ENCODE results near the gene TPCN1.

Gene TPCN1

DNA sequence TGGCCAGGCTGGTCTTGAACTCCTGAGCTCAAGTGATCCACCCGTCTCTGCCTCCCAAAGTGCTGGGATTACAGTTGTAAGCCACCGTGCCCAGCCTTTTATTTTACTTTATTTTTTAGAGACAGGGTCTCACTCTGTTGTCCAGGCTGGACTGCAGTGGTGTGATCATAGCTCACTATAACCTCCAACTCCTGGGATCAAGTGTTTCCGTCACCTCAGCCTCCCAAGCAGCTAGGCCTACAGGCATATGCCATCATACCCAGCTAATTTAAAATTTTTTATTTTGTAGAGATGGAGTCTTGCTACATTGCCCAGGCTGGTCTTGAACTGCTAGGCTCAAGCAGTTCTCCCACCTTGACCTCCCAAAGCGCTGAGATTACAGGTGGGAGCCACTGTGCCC, 3.7 kb downstream of the TPCN1 start:
- no peak for DNase-seq (ENCODE audit: low read depth)

DNA sequence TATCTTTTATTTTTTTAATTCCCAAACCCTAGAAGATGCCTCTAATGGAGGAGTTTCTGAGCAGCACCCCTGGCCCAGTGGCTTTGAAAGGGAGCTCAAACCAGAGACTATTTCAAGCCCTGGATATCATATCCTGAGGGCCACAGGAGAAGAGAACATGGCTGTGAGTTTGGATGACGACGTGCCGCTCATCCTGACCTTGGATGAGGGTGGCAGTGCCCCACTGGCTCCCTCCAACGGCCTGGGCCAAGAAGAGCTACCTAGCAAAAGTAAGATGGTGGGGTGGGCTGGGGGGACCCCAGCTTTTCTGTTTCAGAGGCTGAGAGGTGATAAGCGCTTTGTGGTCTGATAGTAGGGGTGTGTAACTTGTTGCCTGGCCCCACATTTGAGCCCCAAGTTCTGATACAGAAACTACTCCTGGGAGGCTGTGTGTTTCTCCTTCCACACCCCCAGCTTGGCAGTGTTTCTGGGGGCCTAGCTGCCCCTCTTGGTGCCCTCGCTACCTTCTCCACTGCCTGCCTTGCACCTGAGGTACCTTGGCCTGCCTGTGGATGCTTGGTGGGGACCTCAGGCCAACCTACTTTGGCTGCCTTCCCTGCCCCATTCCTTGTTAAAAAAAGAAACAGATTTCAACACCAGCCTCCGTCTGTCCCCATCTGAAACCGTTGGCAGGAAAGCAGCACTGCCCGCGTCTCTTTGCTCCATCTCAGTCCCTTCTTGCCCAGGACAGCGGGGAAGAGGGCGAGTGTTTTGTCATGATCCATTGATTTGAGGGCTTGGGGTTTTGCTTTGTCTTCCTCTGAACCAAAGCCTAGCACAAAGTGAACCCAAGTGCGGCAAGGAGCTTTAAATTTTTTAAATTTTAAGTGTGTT, 5.7 kb downstream of the TPCN1 start:
- peak; percentile 58 for DNase-seq (ENCODE audit: low read depth)

DNA sequence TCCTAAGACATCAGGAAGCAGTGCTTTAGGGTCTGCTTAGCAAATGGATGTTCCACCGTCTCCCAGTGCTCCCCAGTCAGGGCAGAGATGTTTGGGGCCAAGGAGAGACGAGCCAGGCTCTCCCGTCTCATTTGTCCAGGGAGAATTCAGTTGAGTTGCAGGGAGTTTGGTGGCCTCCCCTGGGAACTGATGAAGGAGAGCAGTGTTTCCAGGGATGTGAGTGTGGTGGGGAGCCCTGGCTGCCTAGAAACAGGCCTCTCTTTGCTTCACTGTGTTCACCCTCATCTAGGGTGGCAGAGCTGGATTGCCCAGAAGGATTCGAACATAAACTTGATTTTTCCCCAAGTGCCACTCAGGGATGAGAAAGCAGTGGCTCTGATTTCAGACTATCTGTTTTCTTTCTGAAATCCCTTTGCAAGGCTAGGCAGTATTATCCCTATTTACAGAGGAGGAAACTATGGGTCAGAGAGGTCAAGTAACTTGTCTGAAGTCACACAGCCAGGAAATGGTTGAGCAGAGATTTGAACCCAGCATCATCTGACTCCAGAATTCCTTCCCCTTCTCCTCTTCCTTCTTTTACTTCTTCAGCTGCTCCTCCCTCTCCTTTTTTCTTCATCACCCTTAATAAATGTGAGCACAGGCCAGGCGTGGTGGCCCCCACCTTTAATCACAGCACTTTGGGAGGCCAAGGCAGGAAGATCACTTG, 6.6 kb downstream of the TPCN1 start:
- no peak for DNase-seq (ENCODE audit: low read depth)

DNA sequence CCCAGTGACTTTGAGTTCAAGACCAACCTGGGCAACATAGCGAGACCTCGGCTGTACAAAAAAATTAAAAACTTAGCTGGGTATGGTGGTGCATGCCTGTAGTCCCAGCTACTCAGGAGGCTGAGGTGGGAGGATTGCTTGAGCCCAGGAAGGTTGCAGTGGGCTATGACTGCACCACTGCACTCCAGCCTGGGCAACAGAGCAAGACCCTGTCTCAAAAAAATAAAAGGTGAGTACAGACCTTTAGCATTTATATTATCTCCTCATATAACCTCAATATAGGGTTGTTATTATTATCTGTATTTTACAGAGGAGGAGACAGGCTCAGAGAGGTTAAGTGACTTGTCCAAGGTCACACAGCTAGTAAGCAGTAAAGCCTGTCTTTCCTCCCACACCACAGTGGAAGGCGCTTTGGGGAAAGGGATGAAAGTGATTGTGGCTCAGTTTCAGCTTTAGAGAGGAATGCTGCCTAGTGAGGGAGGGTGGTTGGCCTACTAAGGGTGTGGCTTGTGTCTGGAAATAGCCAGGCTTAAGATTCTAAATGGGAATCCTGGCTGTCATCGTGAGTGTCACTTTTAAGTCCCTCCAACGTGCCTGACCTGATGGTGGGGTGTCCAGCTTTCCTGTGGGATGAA, 7.2 kb downstream of the TPCN1 start:
- no peak for DNase-seq (ENCODE audit: low read depth)

DNA sequence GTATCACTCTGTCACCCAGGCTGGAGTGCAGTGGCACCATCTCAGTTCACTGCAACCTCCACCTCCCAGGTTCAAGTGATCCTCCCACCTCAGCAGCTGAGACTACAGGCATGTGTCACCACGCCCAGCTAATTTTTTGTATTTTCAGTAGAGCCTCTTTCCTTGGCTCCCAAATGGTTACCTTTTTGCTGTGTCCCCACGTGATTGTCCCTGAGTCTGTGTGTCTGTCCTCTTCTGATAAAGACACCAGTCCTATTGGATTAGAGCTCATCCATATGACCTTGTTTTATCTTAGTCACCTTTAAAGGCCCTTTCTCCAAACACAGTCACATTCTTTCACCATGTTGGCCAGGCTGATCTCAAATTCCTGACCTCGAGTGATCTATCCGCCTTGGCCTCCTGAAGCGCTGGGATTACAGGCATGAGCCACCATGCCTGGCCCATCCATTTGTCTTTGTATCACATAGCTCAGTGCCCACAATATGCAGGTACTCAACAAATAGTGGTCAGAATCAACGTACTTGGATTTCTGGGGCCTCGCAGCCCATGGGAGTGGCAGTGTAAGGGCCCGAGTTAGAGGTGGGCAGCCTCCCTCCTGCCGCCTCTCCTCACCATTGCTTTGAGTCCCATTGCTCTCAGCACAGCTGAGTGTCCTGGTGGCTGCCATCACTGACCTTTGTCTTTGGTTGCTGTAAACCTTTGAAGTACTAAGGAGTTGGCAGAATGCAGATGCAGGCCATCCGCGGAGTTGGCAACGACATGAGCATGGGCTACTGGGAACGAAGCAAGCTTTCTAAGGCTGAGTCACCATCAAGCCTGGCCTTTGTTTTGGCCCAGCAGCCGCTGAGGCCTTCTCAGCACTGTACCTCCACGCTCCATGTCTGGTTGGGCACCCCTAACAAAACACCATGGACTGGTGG, 9.3 kb downstream of the TPCN1 start:
- DNase-seq (ENCODE audit: low read depth) = no peak

DNA sequence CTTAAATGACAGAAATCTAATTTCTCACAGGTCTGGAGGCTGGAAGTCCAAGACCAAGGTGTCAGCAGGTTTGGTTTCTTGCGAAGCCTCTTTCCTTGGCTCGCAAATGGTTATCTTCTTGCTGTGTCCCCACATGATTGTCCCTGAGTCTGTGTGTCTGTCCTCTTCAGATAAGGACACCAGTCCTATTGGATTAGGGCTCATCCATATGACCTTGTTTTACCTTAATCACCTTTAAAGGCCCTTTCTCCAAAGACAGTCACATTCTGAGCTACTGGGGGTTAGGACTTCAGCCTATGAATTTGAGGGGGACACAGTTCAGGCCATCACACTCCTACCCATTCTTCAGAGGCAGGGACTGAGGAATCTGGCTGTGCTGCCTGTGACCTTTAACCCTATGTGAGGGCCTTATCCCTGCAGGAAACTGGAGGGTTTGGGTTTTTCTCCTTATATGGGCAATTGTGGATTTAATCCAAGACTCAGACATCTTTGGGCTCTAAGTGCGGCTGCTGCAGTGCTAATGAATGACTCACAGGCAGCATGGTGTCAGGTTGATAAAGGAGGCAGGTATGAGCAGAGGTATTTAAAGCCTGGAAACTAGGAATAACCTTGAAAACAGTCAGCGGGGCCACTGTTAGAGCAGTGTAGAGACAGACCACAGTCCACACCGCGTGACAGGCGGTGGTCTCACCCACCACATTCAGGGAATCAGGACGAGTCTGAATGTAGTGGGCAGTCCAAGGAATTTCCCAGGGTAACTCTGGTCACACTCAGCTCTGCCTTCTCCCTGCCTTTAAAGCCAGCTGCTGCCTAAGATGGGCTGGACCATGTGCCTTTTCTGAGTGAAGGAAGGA, 10.2 kb downstream of the TPCN1 start:
- no peak for DNase-seq (ENCODE audit: low read depth)

DNA sequence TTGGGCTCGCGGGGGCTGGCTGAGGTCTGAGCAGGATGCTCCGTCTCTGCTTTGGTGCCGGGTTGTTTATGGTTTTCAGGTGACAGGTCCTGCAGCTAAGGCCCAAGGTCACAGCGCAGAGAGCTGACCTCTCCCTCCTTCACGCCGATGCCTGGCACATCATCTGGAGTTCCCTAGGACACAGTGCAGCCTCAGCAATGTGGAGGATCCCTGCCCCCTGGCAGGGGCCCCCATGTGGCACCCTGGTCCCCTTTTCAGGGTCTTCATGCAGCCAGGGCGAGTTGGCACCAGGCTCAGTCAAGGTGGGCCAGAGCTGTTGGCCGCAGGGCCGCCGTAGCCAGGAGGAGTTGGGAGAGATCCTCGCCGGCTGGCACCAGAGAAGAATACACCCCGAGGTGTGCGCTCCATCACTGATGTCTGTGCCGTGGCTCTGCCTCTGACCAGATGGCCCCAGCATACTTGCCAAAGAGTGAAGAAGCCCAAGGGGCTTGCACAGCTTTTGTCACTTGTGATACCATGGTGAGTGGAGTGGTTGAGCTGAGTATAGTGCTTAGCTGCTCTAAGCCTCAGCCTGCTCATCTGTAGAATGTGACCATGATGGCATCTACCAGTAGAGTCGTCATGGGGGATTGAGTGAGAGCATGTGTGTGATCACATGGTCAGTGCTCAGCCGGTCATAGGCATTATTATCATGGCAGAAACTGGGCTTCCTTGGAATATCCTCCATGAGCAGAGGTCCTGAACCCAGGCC, 11.0 kb downstream of the TPCN1 start:
- no peak for DNase-seq (ENCODE audit: low read depth)

DNA sequence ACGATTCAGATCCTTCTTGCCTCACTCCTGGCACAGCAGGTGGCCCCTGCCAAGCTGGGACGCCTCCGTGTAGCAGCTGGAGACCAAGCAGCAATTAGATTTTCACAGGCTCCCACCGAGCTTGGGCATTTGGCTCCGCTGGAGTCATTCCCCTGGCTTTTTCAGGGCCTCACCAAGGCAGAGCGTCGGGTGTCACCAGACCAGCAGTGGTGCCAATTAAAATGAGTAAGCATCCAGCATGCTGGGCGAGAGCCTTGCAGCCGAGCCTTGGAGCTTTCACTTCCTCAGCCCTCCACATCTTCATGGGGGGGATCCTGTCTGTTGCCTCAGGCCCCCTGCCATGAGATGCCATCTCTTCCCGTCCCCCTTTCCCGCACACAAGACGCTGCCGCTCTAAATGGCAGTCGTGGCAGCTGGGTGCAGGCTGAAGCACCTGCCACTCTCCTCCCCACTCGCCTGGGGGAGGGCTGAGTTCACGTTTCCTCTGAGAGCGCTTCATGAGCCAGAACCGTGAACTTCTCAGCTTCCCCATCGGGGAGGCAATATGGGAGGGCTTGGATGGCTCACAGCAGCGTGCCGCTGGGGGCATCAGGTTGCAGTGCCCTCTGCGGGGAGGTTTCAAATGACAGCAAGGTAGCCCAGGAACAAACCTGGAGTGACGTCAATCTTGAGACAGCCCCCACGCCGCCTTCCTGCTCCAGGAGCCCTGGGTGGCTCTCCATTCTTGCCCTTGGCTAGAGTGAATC, 11.7 kb downstream of the TPCN1 start:
- peak; percentile 84 for DNase-seq (ENCODE audit: low read depth)

DNA sequence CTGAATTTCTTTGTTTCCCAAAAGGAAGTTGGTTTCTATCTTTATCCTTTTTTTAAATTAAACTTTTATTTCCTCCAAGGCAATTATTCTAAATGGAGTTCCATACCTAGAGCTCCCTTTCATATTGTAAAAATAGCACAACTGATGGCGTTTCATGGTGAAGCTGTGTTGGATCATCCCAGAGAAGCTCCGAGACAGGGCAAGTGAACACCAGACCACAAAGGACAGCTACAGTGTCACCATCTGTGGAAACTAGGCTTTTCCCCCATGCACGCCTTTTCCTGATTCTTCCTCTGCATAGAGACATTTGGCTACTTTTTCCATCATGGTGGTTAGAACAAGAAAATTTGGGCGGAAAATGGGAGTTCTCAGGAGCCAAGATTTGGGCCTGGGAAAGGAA, 12.7 kb downstream of the TPCN1 start:
- DNase-seq (ENCODE audit: low read depth) = no peak

DNA sequence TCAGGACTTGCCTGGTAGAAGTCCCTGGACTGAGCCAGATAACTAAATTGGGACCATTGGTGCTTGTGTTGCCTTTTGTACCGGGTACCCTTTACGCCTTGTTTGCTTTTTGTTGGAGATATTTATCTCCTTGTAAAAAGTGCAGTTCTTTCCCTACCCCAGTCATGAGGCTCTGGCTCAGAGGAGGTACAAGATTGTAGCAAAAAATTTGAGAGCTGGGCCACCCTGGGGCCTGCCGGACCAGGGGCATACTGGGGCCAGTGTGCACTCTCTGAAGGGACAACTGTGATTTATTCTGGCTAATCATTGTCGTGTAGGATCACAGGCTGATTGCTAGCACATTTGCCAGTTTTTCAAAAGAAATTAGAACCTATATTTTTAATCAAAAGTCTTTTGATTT, 13.2 kb downstream of the TPCN1 start:
- no peak for DNase-seq (ENCODE audit: low read depth)

DNA sequence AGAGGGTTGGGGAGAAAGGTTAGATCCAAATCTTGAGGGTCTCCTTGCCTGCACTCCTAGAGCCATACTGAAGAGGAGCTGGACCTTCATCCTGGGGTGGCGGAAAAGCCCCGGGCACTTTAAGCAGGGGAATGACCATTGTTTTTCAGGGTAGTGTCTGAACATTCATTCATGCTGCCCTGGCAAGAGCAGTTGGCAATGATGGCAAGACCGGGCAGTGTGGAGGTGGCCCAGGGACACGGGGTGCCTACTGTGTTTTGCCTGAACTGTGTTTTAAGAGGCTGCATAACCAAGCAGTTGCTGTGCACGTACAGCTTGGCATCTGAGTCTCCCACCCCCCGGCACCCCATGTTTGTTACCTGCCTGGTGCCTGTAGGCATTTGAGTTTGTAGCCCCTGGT, 14.7 kb downstream of the TPCN1 start:
- no peak for DNase-seq (ENCODE audit: low read depth)

DNA sequence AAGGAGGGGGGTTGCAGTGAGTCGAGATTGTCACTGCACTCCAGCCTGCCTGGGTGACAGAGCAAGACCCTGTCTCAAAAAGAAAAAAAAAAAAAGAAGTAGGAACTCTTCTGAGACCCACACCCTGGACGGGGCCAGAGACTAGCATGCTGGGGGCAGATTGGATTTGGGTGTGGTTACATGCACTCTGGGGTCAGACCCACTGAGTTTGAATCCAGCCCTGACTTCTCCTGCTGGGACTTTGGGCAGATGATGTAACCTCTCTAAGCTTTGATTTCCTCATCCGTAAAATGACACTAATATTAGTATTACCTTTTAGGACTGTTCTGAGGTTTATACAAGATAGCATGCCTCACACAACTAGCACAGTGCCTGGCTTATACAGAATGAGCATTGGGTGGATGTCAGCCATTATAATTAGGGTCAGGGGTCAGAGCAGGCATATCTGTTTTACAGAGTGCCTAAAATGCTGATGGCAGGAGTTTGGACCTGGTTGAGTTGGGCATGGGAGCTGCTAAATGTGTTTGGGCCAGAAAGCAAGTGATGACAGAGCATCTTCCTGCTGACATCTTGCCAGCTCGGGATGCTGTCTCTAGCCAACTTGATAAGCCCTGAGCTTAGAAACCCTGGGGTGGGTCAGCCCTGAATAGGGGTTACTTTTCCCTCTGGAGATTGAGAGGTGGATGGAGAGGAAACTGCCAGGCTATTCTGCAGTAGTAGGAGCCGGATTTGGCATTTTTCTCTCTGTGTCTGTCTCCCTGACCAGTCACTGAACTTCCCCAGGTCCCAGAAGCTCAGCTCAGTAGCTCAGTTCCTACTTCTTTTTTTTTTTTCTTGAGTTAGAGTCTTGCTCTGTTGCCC, 15.5 kb downstream of the TPCN1 start:
- no peak for DNase-seq (ENCODE audit: low read depth)

DNA sequence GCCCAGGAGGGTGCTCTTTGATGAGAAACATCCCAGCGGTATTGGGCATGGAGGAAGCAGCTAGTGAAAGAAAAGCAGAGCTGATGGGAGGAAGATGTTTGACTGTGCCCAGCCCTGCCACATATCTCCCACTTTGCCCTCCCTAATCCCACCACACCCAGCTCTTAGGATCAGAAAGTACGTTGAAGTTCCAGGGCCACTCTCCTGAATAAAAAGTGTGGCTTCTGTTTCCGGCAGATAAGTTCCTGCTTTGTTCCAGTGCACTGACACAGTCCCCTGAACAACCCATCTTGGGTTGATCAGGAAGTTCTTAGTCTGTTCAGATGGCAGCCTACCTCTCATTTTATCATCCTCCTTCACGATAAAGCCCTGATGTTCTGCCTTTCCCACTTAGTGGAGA, 16.5 kb downstream of the TPCN1 start:
- no peak for DNase-seq (ENCODE audit: low read depth)

DNA sequence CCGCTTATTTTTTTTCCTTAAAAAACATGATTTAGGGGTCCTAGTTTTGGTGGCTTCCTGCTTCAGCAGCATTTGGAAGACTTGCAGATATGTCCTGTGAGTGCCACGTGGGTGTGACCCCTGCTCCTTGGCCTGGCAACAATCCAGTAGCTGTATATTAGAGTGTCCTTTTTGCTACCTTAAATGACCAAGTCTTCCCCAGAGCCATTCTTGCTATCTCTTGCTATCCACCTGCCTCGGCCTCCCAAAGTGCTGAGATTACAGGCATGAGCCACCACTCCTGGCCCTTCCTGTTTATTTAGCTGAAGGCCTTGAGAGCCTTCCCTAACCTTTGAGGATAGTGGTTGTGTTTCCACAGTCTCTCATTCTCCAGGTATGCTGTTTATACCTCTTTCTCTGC, 17.0 kb downstream of the TPCN1 start:
- DNase-seq (ENCODE audit: low read depth) = no peak

DNA sequence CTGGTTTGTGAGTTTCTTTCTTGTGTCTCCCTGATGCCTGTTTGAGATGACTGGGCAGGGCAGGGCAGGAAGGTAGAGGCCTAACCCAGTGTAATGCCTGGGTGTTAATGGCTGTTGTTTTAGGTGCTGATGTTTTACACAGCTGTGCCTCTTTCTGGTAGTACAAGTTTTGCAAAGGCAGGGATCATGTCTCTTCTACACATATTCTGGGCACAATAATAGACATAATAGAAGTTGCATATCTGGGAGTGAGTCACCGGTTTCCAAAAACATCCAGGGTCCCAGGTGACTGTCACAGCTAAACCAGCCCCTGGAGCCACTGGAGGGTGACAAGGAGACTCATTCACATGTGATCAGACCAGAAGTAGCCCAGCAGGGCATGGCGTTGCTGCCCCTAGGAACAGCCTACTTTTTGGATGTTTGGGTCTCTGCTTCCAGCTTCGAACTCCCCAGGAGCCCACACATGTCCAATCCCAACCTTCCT, 18.1 kb downstream of the TPCN1 start:
- DNase-seq (ENCODE audit: low read depth) = no peak

DNA sequence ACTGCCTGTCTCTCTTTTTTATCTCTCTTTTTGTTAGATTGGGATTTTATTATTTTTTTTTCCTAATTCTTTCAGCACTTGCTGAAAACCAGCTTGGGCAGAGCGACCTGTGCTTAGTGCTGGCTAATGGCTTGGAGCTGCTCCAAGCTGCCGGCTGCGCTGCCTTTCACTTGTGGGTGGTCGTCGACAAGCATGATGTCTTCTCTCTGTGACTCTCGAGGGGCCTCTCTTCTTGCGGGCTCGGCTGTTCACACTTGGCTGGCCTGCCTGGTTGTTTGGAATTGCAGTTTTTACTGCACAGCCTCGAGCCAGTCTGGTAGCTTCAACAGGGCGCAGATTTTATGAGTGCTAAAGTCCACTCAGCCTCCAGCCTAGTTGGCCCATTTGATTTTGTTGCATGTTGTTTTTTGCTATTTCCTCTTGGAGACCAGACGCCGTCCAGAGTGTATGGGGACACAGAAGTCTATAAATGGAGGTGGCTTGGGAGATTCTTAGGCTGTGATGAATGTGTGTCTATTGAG, 18.6 kb downstream of the TPCN1 start:
- no peak for DNase-seq (ENCODE audit: low read depth)

DNA sequence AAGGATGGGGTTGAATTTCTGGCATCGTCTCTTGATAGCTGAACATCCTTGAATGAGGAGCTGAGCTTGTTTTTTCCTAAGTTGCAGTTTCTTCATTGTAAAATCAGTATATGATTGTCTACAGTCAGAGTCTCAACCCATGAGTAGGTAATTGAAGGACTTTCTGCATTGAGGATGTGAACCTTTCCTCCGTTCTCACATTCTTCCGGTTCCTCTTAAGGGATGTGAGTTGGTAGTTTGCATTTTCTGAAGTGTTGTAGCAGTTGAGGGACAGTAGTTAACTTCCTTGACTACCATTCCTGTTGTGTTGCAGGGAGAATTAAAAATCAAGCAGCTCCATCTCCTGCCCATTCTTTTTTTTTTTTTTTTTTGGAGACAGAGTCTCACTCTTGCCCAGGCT, 19.1 kb downstream of the TPCN1 start:
- DNase-seq (ENCODE audit: low read depth) = no peak
